GM12892 (cell line): ENCODE measurements around the gene CNGB1.

Experiments
- POLR2A ChIP-seq: IDR thresholded peaks from 2 replicates; pipeline ENCODE4 v1.6.1; 2011; ENCODE audit warnings: low read depth, low read length, control low read depth
- TAF1 ChIP-seq: IDR thresholded peaks from 2 replicates; pipeline ENCODE4 v1.6.1; 2011; ENCODE audit warnings: low read depth, mild to moderate bottlenecking, control low read depth, low read length, borderline replicate concordance

DNA sequence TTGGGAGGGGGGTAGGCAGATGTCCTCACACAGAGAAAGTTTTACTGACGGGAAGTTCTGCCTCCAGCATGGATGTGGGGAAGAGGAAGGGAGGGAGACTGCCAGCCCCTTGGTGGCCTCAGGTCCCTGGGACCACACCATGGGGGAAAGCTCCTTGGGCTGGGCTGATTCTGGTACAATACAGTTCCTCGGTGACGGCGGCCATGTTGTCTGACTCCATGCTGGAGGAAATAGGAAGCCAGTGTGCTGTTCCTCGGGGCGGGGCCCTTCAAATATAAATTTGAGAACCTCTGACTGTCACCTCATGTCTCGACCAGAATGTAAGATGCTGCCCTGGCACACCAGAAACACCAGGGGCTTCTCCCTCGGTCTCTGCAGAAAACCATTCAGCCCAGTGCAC lies 66.8 kb downstream of the CNGB1 start:
- TF ChIP-seq TAF1, result no peak
- TF ChIP-seq POLR2A, result no peak
